Mesenchymal stem cell (in vitro differentiated cells and primary cell): ENCODE measurements around the gene DMWD.
"Not testable (repeated sequence)": the region's sequence is repeated elsewhere in the genome, so short reads cannot be mapped to it uniquely, and the experiment has no call there.

Experiments
- DNase-seq: peaks from one replicate; pipeline ENCODE4 v3.0.0-alpha.2; 2013
- H2AFZ ChIP-seq: one replicate; pipeline ENCODE4 v1.6.1; 2013; ENCODE audit warnings: low read depth, mild to moderate bottlenecking, control low read depth, inconsistent platforms, low read length, moderate library complexity
- H2AK5ac ChIP-seq: 2 replicates; pipeline ENCODE4 v1.6.1; 2013; ENCODE audit warnings: low read length, moderate library complexity, mild to moderate bottlenecking, inconsistent platforms; ENCODE audit not compliant: severe bottlenecking
- H2BK120ac ChIP-seq: one replicate; pipeline ENCODE4 v1.6.1; 2013; ENCODE audit warnings: low read depth, mild to moderate bottlenecking, inconsistent platforms, low read length, moderate library complexity
- H2BK12ac ChIP-seq, 2 experiments: one replicate each; pipeline ENCODE4 v1.6.1; 2013; ENCODE audit warnings: inconsistent platforms in 2 of 2, low read length in 2 of 2, mild to moderate bottlenecking in 2 of 2, moderate library complexity in 2 of 2, control low read depth in 1 of 2
- H2BK15ac ChIP-seq: one replicate; pipeline ENCODE4 v1.6.1; 2013; ENCODE audit warnings: mild to moderate bottlenecking, low read depth, inconsistent platforms; ENCODE audit not compliant: poor library complexity, severe bottlenecking
- H2BK5ac ChIP-seq: 2 replicates; pipeline ENCODE4 v1.6.1; 2013; ENCODE audit warnings: low read depth, mild to moderate bottlenecking, low read length, control low read depth, inconsistent platforms; ENCODE audit not compliant: poor library complexity, severe bottlenecking
- H3K14ac ChIP-seq, 2 experiments: one replicate each; pipeline ENCODE4 v1.6.1; 2013; ENCODE audit warnings: inconsistent platforms in 2 of 2, low read length in 2 of 2, control low read depth in 1 of 2, mild to moderate bottlenecking in 1 of 2, moderate library complexity in 1 of 2
- H3K18ac ChIP-seq, 2 experiments: one replicate each; pipeline ENCODE4 v1.6.1; 2013; ENCODE audit warnings: inconsistent platforms in 2 of 2, low read length in 2 of 2, control low read depth in 1 of 2, low read depth in 1 of 2, mild to moderate bottlenecking in 1 of 2
- H3K23ac ChIP-seq, 2 experiments: one replicate each; pipeline ENCODE4 v1.6.1; 2013; ENCODE audit warnings: inconsistent platforms in 2 of 2, low read length in 2 of 2, mild to moderate bottlenecking in 2 of 2, moderate library complexity in 2 of 2, control low read depth in 1 of 2
- H3K27ac ChIP-seq: 2 replicates; pipeline ENCODE4 v1.5.1; 2013; ENCODE audit warnings: mild to moderate bottlenecking, moderate library complexity, low read length, control low read depth, inconsistent platforms; ENCODE audit not compliant: poor library complexity, severe bottlenecking
- H3K27me3 ChIP-seq, 2 experiments: 2 replicates each; pipeline versions ENCODE4 v1.6.1 to v1.7.0; 2013; ENCODE audit warnings: low read length in 2 of 2, mild to moderate bottlenecking in 2 of 2, moderate library complexity in 2 of 2, control low read depth in 1 of 2, inconsistent platforms in 1 of 2; ENCODE audit not compliant: control insufficient read depth in 1 of 2, insufficient read depth in 1 of 2
- H3K36me3 ChIP-seq, 2 experiments: 2 replicates each; pipeline versions ENCODE4 v1.6.1 to v1.7.0; 2013; ENCODE audit warnings: low read length in 2 of 2, control low read depth in 1 of 2, inconsistent platforms in 1 of 2, low read depth in 1 of 2, mild to moderate bottlenecking in 1 of 2; ENCODE audit not compliant: insufficient read depth in 2 of 2, control insufficient read depth in 1 of 2
- H3K4ac ChIP-seq, 2 experiments: one replicate each; pipeline ENCODE4 v1.6.1; 2013; ENCODE audit warnings: inconsistent platforms in 2 of 2, low read length in 2 of 2, mild to moderate bottlenecking in 2 of 2, moderate library complexity in 2 of 2, control low read depth in 1 of 2, low read depth in 1 of 2
- H3K4me1 ChIP-seq: 2 replicates; pipeline ENCODE4 v1.6.1; 2013; ENCODE audit warnings: low read depth, low read length, control low read depth; ENCODE audit not compliant: control insufficient read depth, insufficient read depth
- H3K4me2 ChIP-seq: 2 replicates; pipeline ENCODE4 v1.6.1; 2013; ENCODE audit warnings: low read length, mild to moderate bottlenecking, inconsistent platforms; ENCODE audit not compliant: poor library complexity, severe bottlenecking
- H3K4me3 ChIP-seq, 2 experiments: 2 replicates each; pipeline versions ENCODE4 v1.5.1 to v1.7.0; 2013; ENCODE audit warnings: low read length in 2 of 2, mild to moderate bottlenecking in 2 of 2, control low read depth in 1 of 2, low read depth in 1 of 2; ENCODE audit not compliant: insufficient read depth in 1 of 2
- H3K79me1 ChIP-seq: replicated peaks from 2 replicates; pipeline ENCODE4 v1.6.1; 2013; ENCODE audit warnings: mild to moderate bottlenecking, control low read depth, low read length, inconsistent platforms; ENCODE audit not compliant: poor library complexity, severe bottlenecking
- H3K9ac ChIP-seq: 2 replicates; pipeline ENCODE4 v1.7.0; 2013; ENCODE audit warnings: mild to moderate bottlenecking, low read length, moderate library complexity
- H3K9me3 ChIP-seq: 2 replicates; pipeline ENCODE4 v1.7.0; 2013; ENCODE audit warnings: mild to moderate bottlenecking, low read length; ENCODE audit not compliant: control insufficient read depth
- H4K8ac ChIP-seq: one replicate; pipeline ENCODE4 v1.6.1; 2013; ENCODE audit warnings: inconsistent platforms, mild to moderate bottlenecking, low read length, moderate library complexity
- H4K91ac ChIP-seq: one replicate; pipeline ENCODE4 v1.6.1; 2013; ENCODE audit warnings: mild to moderate bottlenecking, low read length, inconsistent platforms
- WGBS: methylation state at CpG from one replicate; pipeline ENCODE4 v1.1.7; 2013; ENCODE audit warnings: mixed read lengths; 5-methylcytosine and 5-hydroxymethylcytosine counted together

Gene DMWD

DNA sequence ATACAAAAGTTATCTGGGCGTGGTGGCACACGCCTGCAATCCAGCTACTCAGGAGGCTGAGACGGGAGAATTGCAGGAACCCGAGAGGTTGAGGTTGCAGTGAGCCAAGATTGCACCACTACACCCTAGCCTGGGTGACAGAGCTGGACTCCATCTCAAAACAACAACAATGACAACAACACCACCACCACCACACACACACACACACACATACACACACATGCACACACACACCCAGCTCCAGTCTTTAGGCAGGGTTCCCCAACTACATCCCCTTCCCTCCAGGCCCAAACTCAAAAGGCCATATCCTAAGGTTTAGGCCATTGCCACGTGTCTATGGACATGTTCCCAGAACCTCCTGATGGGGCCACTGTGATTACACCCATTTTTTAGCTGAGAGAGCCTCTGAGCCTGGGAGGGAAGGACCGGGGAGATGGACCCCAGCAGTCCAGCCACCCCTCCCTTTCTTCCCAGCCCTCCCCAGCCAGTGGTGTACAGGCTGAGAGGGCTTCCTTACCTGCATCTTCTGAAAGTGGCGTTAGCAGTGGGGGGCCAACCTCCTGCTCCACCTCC lies 9.0 kb upstream of the DMWD start:
- Histone ChIP-seq H3K4me1 (peaks cover 20% of the 10 kb centered on the region), H3K27ac (no peak overlapping the region), H3K23ac (no peak overlapping the region), H2AFZ (no peak overlapping the region), H2BK12ac (no peak overlapping the region), H3K36me3 (no peaks in the 10 kb centered on the region), H2AK5ac (no peak overlapping the region), H2BK120ac (no peak overlapping the region), H2BK15ac (no peak overlapping the region), H4K91ac (no peak overlapping the region), H3K18ac (no peak overlapping the region), H3K9ac (no peak overlapping the region), H3K4me3 (no peak overlapping the region), H3K27me3 (no peaks in the 10 kb centered on the region), H3K9me3 (no peaks in the 10 kb centered on the region), H3K4me2 (no peak overlapping the region), H3K14ac (no peak overlapping the region), H3K79me1 (no peaks in the 10 kb centered on the region), H3K4ac (no peak overlapping the region), H2BK5ac (no peak overlapping the region), H4K8ac (no peak overlapping the region)
- 82% methylated on average over 7 of the region's 7 CpGs for WGBS
- DNase-seq, result no peak

DNA sequence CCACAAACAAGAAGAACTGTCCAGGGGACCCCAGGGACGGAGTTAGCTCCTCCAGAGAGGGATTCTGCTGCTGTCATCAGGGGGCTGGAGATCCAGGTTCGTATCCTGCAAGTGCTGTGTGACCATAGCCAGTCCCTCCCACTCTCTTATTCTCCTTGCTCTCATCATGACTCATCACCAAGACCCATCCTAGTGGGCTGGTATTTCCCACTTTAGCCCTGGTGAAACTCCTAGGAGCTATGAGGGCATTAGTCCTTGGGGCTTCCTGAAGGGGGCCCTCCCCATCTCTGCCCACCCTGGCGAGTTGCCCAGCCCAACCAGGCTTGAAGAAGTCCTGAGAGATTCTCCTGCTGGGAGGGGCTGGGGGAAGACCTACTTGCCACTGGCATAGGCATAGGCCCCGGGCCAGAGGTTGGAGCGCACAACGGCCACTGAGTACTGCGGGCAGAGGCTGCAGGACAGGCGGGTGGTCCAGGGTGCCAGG lies 7.5 kb upstream of the DMWD start:
- no peak overlapping the region for H3K4me3 ChIP-seq
- H4K8ac ChIP-seq, result peak overlapping the region; percentile 12
- no peak overlapping the region for H3K4ac ChIP-seq
- H3K4me1 ChIP-seq, result peaks cover 20% of the 10 kb centered on the region
- H3K27ac ChIP-seq, result no peak overlapping the region
- H3K79me1 ChIP-seq, result no peaks in the 10 kb centered on the region
- H3K27me3 ChIP-seq, result no peaks in the 10 kb centered on the region
- no peaks in the 10 kb centered on the region for H3K36me3 ChIP-seq
- H3K9ac ChIP-seq, result no peak overlapping the region
- no peak overlapping the region for H3K14ac ChIP-seq
- H3K23ac ChIP-seq, result no peak overlapping the region
- no peak overlapping the region for H2BK120ac ChIP-seq
- no peak overlapping the region for H4K91ac ChIP-seq
- peak; percentile 83 for DNase-seq
- WGBS, result 71% methylated on average over 7 of the region's 8 CpGs
- peak overlapping the region; percentile 39 for H2BK15ac ChIP-seq
- H2AK5ac ChIP-seq, result no peak overlapping the region
- H2BK5ac ChIP-seq, result no peak overlapping the region
- peak overlapping the region in 1 of 2 experiments; percentile 25 for H3K18ac ChIP-seq
- no peak overlapping the region for H2AFZ ChIP-seq
- H3K9me3 ChIP-seq, result no peaks in the 10 kb centered on the region
- no peak overlapping the region for H3K4me2 ChIP-seq
- H2BK12ac ChIP-seq, result peak overlapping the region; percentile 21 to 82

DNA sequence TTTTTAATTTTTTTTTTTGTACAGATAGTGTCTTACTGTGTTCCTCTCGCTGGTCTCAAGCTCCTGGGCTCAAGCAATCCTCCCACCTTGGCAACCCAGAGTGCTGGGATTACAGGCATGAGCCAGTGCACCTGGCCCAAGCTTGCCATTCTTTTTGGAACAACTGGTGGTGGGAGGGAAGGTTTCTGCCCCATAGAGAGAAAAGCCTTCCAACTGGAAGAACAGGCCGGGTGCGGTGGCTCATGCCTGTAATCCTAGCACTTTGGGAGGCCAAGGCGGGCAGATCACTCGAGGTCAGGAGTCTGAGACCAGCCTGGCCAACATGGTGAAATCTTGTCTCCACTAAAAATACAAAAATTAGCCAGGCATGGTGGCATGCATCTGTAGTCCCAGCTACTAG lies 6.9 kb upstream of the DMWD start:
- H3K4me1 ChIP-seq, result peaks cover 20% of the 10 kb centered on the region
- H4K8ac ChIP-seq, H3K23ac ChIP-seq, H3K9me3 ChIP-seq, H4K91ac ChIP-seq, H3K14ac ChIP-seq, H3K9ac ChIP-seq, H2AK5ac ChIP-seq, H2BK120ac ChIP-seq, H2BK15ac ChIP-seq, H3K36me3 ChIP-seq, H3K27ac ChIP-seq, H3K27me3 ChIP-seq, H2BK5ac ChIP-seq, H2AFZ ChIP-seq, H3K79me1 ChIP-seq, DNase-seq, H3K4me3 ChIP-seq, H3K18ac ChIP-seq, H3K4me2 ChIP-seq, H3K4ac ChIP-seq: not testable (repeated sequence)
- peak overlapping the region in 1 of 2 experiments; percentile 38 for H2BK12ac ChIP-seq
- 96% methylated on average over 4 of the region's 5 CpGs for WGBS

DNA sequence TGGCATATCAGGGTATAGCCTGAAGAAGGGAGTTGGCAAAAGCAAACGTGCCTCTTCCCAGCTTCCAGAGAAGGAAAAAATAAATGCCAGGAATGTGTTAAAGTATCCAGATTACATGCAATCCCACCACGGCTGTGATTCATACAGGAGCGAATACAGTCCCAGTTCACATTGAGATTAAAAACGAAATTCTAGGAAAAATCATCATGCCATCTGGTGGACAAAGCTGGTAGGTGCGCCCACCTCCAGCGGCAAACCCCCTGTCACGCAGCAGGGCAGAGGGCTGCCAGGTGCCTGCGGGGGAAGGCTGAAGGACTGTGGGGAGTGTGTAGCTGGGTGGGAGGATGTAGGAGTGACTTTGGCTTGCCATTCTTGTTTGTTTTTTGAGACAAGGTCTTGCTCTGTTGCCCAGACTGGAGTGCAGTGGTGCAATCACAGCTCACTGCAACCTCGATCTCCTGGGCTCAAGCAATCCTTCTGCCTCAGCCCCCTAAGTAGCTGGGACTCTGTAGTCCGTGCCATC lies 6.4 kb upstream of the DMWD start:
- Histone ChIP-seq H3K9me3 (no peaks in the 10 kb centered on the region), H3K36me3 (no peaks in the 10 kb centered on the region), H2AK5ac (no peak overlapping the region), H3K27ac (no peak overlapping the region), H2BK5ac (no peak overlapping the region), H2BK15ac (no peak overlapping the region), H4K8ac (no peak overlapping the region), H3K14ac (no peak overlapping the region), H3K27me3 (no peaks in the 10 kb centered on the region), H3K18ac (no peak overlapping the region), H3K4me3 (no peak overlapping the region), H3K23ac (no peak overlapping the region), H2BK12ac (no peak overlapping the region), H4K91ac (no peak overlapping the region), H3K4me1 (peaks cover 20% of the 10 kb centered on the region), H3K4me2 (no peak overlapping the region), H3K9ac (no peak overlapping the region), H2BK120ac (no peak overlapping the region), H3K4ac (no peak overlapping the region), H2AFZ (no peak overlapping the region), H3K79me1 (no peaks in the 10 kb centered on the region)
- WGBS, result 19% methylated on average over 9 of the region's 10 CpGs
- DNase-seq, result peak; percentile 83
